Astrocyte (in vitro differentiated cells and primary cell): Measurements from ENCODE around the gene AUNIP.

Source experiments
- EZH2 ChIP-seq: IDR thresholded peaks from 2 replicates; pipeline ENCODE4 v1.6.1; 2012; ENCODE audit warnings: mild to moderate bottlenecking, low read length, inconsistent platforms; ENCODE audit not compliant: insufficient read depth
- TF ChIP-seq, protein P1 (sequence below): IDR thresholded peaks from 2 replicates; pipeline ENCODE4 v1.5.1; 2011; ENCODE audit warnings: low read depth, mild to moderate bottlenecking, inconsistent platforms, low read length, moderate library complexity; ENCODE audit not compliant: insufficient read depth

DNA sequence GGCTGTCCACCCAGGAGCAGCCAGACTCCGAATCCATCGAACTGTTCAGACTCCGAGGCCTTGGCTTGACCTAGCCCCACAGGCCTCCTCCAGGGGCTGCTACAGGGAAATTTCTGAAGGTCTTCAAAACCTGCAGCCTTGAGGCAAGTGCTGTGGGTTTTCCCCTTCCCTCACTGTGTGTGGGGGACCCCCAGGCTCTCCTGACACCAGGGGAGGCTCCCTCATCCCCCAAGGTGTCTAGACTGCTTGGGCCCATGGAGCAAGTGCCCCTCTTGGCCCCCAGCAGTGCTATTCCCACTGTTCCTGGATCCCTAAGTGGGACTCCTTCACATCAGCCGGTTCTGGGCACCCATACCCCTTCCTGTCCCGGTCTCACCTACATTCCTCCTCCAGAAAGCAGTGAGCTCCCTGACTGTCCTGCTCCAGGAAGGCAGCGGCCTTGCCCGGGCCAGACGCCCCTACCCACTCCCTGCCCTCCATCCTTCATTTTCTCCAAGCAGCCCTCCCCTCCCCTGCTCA, 15.4 kb upstream of the AUNIP start:
- TF ChIP-seq, protein P1, sequence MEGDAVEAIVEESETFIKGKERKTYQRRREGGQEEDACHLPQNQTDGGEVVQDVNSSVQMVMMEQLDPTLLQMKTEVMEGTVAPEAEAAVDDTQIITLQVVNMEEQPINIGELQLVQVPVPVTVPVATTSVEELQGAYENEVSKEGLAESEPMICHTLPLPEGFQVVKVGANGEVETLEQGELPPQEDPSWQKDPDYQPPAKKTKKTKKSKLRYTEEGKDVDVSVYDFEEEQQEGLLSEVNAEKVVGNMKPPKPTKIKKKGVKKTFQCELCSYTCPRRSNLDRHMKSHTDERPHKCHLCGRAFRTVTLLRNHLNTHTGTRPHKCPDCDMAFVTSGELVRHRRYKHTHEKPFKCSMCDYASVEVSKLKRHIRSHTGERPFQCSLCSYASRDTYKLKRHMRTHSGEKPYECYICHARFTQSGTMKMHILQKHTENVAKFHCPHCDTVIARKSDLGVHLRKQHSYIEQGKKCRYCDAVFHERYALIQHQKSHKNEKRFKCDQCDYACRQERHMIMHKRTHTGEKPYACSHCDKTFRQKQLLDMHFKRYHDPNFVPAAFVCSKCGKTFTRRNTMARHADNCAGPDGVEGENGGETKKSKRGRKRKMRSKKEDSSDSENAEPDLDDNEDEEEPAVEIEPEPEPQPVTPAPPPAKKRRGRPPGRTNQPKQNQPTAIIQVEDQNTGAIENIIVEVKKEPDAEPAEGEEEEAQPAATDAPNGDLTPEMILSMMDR: no peak
- TF ChIP-seq EZH2: no peak
